ENCODE measurements around the gene SMARCC2.

The SMARCC2 gene

DNA sequence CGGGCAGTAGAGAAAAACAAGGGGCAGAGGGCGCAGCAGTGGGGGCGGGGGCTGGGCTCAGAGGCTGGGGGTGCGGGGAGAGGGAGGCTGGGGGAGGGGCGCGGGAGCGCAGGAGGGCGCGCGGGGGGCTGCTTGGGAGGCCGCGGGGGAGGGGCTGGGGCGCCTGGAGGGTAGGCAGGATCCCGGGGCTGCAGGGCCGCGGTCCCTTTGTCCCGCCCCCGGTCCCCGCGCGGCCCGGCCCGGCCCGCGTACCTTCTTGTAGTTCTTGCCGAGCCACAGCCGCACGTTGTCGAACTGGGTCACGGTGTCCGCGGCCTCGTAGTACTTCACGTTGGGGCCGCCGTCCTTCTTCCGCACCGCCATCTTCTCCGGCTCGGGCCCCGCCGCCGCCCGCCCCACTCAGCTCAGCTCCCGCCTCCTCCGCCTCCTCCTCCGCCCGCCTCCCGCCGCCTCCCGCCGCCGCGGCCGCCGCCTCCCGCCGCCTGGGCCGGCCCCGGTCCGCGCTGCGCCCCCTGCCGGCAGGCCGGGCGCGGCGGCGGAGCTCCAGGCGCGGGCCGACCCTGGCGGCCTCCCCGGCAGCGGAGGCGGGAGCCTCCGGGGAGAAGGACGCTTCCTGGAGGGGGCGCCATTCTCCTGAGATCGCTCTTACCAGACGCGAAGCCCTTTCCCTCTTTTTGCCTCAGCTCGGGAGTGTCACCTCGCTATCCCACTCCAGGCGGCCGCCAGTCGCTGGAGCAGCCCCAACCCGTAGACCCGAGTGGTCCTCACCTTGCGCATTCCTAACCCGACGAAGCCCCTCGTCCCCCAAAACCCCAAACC lies at the start of gene SMARCC2:
Gene SMARCC2 (minus strand): TSS at position 385 of the 819 bp plus-strand sequence. CDS start 22 bp downstream, at position 363.
- DNase-seq: peak; percentile 79 to 82

DNA sequence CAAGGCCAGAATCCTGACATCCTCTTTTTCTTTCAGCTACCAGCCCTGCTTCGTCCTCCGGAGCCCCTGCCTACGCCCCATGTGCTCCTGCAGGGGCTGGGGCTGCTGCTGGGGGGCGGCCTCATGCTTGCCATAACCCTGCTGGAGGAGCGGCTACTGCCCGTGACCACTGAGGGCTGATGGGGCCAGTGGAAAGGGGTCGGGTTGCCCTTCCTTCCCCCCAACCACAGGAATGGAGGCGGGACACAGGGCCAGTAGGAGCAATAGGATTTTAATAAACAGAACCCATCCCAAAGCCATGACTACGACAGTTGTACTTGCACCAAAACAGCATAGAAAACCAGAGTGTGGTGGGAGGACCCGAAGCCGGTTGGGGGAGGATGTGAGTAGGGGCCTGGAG lies 48.3 kb upstream of the SMARCC2 start:
- DNase-seq: no peak

DNA sequence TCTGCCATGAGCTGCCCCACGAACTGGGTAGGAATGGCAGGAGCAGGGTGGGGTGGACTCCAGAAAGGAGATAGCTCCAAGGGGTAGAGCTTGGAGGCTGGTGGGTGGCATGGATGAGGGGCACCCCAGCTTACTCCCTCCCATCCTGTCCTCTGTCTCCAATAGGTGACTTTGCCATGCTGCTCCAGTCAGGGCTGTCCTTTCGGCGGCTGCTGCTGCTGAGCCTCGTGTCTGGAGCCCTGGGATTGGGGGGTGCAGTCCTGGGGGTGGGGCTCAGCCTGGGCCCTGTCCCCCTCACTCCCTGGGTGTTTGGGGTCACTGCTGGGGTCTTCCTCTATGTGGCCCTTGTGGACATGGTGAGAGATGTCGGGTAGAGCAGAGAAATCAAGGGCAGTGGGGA lies 47.7 kb upstream of the SMARCC2 start:
- DNase-seq: no peak

DNA sequence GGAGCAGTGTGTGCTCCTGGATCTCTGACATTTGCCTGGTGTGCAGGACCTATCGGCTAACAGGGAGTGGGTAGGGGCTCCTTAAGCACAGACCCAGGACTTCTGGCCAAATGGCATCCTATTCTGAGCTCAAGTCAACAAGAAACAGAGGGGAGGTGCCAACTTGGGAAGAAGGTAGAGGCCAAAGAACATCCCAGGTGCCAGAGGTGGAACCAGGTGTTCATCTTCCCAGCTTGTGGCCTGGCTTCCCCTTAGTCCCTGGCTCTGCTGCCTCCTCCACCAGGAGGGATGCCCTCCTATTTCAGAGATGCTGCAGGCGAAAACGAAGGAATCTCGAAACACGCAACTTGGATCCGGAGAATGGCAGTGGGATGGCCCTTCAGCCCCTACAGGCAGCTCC lies 46.8 kb upstream of the SMARCC2 start:
- DNase-seq: no peak

DNA sequence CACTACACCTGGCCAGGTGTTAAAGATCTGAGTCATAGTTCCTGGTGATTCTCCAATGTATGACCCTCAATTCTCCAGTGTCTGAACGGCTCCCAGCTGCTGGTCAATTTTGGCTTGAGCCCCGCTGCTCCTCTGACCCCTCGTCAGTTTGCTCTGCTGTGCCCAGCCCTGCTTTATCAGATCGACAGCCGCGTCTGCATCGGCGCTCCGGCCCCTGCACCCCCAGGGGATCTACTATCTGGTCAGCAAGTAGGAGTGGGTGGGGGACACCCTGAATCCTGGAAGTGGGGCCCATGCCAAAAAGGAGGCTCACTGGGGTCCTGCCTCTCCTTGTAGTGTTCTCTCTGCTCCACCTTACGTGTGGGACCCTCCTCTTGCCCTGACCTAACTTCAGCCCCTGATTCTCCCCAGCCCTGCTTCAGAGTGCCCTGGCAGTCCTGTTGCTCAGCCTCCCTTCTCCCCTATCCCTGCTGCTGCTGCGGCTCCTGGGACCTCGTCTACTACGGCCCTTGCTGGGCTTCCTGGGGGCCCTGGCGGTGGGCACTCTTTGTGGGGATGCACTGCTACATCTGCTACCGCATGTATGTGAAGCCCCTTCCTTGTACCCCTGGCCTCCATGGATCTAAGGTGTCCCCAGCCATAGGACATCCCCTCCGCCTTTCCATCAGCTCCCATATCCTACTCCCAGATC lies 45.6 kb upstream of the SMARCC2 start:
- DNase-seq: no peak

DNA sequence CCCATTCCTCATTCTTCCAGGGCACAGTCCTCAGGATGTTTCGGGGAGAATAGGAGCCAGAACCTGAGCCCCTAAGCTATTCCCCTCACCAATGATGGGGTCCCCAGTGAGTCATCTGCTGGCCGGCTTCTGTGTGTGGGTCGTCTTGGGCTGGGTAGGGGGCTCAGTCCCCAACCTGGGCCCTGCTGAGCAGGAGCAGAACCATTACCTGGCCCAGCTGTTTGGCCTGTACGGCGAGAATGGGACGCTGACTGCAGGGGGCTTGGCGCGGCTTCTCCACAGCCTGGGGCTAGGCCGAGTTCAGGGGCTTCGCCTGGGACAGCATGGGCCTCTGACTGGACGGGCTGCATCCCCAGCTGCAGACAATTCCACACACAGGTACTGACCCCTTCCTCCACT lies 41.9 kb upstream of the SMARCC2 start:
- DNase-seq: no peak

DNA sequence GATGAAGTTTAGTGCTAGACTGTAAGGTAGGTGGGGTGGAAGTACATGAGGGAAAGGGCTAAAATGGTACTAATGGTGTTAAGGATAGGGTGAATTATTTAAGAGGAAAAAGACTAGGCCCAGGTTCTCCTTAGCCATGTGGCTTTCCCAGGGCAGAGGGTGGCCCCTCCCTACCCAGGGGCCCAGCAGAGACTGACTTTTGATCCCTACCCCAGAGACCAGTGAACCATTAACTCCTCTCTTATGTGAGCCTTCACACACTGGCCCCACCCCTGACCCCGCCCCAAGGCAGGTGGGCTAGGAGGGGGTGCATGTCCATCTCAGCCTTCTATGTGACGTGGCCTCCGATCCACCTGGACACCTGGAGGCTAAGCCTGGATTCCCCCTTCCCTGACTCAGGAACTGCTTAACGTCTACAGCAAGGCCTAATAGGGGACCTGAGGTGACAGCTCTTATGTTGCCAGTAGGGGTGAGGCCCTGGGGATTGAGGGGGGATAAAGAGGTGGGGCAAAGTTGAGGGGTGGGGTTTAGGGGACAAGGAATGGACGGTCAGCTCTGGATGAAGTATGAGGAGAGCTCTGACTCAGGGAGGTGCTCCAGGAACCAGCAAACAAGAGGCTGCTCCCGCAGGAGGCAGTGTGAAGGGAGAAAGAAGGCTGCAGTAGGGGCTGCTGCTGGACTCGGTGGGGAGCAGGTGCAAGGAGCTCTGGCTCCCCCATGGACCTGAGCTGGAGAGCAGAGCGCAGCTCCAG lies 41.3 kb upstream of the SMARCC2 start:
- no peak for DNase-seq

DNA sequence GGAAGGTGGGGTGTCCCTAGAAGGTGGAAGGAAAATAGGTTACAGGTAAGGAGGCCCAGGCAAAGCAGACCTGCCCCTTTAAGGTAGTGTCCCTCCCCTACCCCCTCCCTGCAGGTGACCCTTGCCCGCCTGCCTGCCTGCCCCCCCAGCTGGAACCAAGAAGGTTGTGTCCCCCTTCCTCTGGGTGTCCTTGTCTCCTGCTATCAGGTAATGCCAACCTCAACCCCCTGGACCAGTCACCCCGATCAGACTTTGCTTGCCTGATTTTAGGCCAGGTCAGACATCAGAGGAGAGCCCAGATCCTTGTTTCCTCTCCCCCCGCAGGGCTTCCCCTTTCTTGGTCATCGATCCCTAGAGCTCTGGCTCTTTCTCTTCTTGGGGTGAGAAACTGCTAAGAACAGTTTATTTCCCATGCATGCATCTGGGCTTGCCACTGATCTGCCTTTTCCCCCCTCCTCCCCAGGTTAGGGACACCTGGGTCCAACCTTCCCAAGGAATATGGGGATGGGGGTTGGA lies 40.7 kb upstream of the SMARCC2 start, which contains the start of gene SLC39A5:
Gene SLC39A5 (plus strand): TSS at position 136 of the 516 bp plus-strand sequence. CDS start 1,224 bp downstream, outside the sequence.
- no peak for DNase-seq

DNA sequence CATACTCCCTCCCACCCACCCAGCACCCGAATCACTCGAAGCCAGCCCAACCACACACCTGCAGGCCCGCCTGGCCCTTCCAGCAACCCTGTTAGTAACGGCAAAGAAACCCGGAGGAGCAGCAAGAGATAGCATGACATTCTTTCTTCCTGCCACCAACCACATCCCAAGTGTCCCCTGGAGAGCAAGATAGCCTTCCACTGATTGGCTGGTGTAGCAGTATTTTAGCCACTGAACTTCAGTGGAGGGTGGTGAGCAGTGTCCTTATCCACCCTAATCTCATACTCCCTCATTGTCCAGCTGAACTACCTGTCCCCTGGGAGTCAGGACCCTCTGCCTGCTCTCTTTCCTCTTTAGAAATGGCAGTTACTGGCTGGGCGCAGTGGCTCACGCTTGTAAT lies 39.8 kb upstream of the SMARCC2 start:
- DNase-seq: no peak

DNA sequence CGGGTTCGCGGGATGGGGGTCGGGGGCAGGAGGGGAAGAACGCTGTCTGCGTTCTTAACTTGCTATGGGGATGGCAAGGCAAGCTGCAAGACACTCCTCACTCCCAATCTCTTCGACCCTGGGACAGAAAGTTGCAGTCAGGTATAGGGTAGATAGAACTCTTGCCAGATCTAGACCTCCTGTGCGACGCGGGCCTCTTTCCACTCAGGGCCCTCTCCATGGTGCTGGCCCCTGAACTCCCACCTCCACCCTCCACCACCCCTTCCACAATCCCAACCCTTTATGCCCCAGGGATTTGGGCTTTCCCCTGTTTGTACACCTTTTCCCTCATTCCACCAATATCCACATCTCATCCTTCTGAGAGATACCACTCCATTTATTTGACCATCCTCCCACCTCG lies 35.7 kb upstream of the SMARCC2 start:
- DNase-seq: no peak

DNA sequence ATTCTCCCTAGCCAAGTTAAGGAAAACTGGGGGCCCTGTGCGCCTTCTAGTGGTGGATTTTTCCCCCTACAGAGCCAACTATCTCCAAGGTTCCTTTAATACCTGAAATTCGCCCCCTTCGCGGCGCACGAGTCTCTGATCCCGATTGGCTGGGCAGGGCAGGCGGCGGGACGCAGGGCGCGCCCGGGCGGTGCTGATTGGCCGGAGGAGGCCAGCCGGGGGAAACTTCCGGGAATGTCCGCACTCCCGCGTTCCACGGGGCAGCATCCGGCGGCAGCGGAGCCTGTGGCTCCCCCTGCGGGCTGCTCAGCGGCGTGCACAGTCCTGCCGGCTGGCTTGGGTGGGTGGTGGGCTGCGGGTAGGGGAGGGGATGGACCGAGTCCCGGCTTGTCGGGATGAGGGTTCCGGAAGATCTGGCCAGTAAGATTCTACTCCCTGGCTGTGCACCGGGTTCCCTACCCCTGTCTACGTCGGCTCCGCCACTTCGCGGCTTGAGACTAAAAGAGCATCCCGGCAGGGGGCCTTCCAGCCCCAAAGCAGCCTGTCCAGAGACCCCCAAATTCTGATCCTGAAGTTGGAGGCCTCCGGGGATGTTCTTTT lies 34.9 kb upstream of the SMARCC2 start, which contains the start of gene NABP2:
Gene NABP2 (plus strand): TSS at position 241 of the 600 bp plus-strand sequence. CDS start 515 bp downstream, outside the sequence.
- DNase-seq: peak; percentile 87 to 89

DNA sequence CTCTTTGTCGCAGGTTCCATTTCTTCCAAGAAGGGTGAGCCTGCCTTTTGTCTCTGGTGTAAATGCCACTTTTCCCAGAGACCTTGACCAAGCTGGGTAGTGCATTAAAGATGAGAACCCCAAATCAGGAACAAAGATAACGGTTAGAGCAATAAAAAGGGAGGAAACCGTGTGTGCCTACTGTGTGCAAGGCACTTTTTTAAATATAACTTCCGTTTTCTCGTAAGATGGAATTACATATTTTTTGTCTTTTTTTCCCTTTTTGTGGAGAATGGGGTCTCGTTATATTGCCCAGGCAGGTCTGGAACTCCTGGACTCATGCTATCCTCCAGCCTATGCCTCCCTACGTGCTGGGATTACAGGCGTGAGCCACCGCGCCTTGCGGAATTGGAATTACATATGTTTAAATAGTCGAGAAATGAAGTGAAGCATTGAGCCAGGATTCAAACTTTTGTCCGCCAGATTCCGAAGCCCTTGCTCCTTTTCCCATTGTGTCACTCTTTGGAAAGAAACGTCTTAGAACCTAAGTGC lies 34.4 kb upstream of the SMARCC2 start:
- no peak for DNase-seq

DNA sequence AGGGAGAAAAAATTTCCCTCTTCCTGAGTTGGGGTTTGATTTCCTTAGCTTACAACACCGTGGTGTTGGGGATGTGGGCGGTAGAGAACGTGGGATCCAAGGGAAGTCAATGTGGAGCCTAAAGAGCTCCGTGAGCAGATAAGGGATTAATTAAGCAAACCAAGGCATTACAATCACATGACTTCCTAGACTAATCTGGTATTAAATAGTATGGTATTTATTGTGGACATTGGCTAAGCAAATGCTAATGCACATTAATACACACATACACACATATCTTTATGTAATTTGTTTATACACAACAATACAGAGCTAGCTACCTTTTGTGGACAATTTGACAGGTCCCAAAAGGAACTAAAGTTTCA lies 33.2 kb upstream of the SMARCC2 start:
- no peak for DNase-seq

DNA sequence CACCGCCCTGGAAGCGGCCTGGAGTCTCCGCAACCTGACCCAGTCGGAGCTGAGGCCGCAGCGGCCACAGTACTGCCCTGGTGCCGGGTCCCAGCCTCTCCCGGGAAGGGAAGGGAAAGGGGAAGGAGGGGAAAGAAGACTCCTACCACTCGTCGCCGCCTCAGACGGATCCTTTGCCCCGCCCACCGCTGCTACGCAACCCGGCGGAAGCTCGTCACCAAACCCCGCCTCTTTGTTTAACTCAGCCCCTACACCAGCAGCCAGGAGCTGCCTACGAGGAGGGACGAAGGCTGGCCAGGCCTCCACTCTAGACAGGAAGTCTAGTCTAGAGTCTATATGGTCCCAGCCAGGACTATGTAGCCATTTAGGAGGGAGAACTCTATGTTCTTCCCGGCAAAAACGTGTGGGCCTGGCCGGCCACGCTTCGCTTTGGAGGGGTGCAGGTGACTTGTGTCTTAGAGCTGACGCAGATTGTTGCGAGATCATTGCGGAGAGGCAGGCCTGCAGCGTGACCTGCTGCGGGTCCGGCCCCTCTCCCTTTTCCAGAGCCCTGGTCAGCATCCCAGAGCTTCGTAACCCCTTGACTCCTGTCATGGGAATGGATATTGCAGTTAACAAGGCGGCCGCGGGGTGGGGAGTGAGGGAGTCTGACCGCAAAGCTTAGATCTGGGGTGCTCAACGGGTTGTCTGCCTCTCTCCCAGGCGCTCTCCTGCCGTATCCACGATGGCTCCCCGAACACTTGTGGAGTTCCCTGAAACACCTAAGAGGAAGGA lies 32.7 kb upstream of the SMARCC2 start, which contains the start of gene RNF41:
Gene RNF41 (minus strand): TSS at position 166 of the 774 bp plus-strand sequence. CDS start 7,875 bp downstream, outside the sequence.
- DNase-seq: peak; percentile 87 to 89

DNA sequence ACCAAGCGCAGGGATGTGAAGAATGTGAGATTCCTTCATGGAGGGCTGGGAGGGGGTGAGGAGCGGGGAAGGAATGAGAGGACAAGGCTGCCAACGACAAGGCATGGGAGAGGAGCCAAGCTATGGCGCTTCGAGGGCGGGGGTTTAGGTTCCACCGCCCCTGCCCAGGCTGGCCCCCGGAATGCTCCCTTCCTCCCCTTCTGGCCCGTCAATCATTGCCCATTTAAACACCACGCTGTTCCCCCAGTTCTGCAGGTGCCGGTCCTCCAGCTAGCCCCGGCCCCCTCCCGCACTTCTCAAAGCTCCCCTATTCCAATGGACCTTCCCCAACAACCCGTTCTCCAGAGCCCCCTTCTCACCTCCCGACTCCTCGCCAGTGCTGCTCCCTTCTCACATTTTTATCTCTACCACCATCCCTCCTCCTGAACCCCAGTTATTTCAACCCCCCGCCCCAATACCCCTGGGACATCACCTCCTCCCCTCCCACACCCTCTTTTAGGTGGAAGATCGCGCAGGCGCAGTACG lies 32.0 kb upstream of the SMARCC2 start:
- DNase-seq: no peak

DNA sequence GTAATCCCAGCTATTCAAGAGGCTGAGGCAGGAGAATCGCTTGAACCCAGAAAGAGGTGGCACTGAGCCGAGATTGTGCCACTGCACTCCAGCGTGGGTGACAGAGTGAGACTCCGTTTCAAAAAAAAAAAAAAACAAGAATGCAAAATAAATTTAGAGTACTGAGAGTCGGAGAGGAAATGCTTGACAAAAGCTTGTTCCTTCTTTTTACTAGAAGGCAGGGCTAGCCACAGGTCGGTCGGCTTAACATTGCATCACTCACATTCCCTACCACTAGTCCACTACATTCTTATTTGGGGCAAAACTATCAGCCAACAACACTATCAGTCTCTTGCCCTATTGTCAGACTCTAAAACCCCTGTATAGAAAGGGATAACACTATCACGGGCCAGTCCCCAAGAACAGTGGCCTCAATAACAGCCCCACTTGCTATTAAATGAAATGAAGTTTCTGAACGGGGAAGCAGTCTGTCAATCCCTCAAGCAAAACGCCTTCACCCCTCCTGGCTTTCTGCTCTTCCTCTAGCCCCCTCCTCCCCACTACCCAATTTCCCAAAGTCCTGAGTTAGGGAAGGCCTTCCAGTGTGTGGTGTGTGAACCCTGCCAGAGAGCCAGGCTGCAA lies 31.4 kb upstream of the SMARCC2 start:
- DNase-seq: no peak

DNA sequence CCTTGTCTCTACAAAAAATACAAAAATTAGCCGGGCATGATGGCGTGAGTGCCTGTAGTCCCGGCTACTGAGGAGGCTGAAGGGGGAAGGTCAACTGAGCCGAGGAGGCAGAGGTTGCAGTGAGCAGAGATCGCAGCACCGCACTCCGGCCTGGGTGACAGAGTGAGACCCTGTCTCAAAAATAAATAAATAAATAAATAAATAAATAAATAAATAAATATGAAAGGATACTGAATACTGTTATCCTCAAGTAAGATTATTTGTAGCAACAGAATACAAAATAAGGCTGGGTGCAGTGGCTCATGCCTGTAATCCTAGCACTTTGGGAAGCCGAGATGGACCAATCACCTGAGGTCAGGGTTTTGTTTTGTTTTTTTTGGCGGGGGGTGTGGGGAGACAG lies 30.6 kb upstream of the SMARCC2 start:
- DNase-seq: no peak

DNA sequence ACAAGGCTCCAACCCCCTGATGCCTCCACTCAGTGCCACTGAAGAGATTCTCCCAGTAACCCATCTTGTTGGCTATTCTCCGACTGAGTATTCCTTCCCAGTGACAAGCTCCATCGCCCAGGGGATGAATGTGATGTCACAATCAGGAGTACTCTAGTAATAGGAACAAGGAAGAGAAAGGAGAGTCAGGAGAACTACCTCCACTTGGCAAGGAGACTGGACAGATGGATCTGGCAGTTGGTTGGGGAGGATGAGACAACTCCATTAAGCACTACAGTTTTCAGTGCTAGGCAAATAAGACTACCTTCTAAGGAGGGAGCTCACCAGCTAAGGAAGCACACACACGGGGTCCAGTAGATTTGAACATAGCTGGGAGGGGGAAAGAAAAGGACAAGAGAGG lies 27.2 kb upstream of the SMARCC2 start:
- no peak for DNase-seq

DNA sequence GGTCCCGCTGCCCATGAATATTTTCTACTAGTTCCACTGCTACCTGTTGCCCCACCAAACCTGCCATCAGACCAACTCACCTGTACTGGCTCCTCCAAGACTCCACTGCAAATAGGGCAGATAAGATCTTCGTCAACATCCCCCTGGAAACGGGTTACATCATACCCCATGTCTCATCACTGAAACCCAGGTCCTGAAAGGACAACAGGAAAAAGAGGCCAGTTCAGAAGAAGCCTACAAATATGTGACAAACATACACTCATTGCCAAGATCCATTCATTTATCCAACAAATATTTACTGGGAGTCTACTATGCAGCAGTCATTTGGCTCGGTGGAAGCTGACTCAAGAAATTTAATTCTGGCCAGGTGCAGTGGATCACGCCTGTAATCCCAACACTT lies 24.6 kb upstream of the SMARCC2 start:
- no peak for DNase-seq

DNA sequence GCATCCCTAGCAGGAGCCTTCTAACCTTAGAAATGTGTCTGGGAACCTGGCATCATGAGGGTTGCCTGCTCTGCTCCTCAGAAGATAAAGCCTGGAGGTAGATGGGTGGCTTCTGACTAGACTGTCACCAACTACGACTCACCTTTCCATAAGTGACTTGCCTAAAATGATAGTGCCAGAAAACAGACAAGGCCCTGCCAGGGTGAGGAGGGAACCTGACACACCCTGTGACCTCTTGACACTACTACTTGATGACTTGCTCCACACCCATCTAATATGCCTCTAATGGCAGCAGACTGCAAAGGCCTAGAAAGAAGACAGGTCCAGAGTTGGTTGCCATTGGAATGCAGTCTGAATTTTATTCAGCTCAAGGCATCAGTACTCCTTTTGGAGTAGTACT lies 23.1 kb upstream of the SMARCC2 start:
- DNase-seq: no peak

DNA sequence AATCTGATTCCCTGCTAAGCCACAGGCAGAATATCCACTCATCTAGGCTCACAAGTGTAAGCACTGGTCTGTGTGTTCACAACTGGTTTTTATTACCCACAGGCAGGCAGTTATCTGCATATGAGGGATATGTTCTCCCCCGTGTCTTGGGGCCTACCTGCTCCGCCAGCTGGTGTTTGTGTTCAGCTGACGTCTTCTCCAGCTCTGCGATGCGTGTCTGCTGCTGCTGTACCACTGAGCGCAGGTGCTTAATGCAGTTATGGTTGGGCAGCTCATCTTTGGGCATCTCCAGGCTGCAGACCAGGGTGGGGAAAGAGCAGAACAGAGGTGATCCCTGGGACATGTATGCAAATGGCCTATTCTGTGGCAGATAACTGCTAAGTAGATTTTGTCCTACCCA lies 18.7 kb upstream of the SMARCC2 start:
- no peak for DNase-seq

Measured in activated CD4-positive, alpha-beta T cell treated with anti-CD3 and anti-CD28 coated beads, Interleukin-2, amount 50 U/mL, for 4 hours (primary cell).